HG03139 (cell line): Measurements from ENCODE around the gene COL4A6.

Source experiments
- ATAC-seq: cut with Tn5 transposase; IDR thresholded peaks from one replicate; pipeline ENCODE4 v1.9.1; 2021; ENCODE audit not compliant: unreplicated experiment

Gene COL4A6

DNA sequence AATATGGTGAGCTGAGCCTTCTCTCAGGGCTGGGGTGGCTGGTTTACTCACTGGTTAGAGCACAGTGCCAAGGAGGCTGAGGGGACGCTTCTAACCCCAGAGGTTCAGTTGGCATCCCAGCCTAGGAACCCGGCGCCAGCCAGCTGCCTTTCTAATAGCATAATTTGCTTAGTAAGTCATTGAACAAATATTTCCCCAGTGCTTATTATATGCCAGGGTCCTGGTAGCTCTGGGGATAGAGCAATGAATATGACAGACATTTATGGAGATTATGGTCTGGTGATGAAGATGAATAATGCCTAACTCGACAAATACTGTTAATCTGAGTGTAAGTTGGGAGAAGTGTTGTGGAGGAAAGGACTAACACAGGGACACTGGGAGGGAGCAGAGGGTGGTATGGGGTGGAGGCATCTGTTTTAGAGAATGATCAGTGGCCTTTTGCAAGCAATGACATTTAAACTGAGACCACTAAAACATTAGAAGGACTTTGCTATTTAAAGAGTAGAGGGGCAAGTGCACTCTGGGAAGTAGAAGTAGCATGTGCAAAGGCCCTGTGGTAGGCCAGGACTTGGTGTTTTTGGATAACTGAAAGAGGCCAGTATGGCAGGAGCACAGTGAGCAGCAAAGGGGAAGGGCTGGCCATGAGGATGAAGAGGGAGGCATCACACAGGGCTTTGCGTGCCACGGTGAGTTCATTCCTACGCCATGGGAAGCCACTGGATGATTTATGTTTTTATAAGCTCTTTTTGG, 274.7 kb downstream of the COL4A6 start:
- no peak for ATAC-seq

DNA sequence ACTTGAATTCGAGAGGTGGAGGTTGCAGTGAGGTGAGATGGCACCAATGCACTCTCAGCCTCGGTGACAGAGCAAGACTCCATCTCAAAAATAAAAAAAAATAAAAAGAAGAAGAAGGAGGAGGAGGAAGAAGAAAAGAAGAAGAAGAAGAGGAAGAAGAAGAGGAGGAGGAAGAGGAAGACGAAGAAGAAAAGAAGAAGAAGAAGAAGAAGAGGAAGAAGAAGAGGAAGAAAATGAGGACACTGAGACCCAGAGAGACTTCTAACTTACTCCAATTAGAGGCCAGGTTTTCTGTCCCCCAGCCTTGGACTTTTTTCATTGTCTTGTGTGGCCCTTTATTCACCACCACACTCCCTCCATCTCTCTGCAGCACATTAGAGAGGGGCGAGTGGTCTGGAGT, 276.0 kb downstream of the COL4A6 start:
- no peak for ATAC-seq

DNA sequence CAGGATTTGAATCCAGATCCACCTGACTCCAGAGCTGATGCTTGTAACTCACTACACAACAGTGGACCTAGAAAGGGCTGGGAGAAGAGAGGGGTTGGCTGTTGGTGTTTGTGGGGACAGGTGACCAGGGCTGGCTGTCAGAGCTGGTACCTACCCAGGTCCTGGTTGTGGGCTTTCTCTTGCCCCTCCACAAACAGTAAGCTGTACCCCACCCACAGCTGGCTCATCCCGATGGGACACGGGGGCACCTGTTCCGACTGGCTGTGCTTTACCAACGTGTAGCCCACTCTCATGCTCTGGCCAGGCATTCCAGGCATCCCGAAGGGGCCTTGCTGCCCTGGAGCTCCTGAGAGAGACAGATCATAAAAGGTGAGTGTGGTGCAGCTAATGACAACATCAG, 277.9 kb downstream of the COL4A6 start:
- no peak for ATAC-seq

DNA sequence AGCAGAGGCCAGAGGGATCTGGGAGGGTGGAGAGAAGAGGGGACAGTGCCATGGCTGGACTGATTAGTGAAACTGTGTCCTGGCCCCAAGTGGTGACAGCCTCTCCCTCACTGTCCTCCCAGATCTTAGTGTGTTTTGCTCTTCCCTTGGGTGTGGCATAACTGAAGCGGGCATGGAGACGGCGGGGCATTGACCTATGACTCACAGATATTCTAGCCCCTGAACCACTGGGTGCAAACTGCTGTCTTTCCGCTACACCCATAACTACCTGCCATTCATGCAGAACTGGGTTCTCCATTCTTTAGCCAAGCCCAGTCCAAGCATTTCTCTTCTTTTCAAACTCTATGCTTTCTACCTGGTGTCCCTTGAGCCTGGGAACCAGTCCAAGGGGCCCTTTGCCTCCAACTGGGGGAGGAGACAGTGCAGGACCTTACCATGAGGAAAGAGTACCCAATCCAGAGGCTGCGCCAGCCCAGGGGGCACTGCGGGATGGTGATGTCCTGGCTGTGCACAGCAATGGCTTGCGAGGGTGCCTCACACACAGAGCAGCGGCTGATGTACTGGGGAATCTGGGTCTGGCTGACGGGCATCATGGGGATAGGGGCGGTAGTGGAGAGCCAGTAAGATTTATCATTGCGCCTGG, 279.1 kb downstream of the COL4A6 start:
- ATAC-seq: no peak

DNA sequence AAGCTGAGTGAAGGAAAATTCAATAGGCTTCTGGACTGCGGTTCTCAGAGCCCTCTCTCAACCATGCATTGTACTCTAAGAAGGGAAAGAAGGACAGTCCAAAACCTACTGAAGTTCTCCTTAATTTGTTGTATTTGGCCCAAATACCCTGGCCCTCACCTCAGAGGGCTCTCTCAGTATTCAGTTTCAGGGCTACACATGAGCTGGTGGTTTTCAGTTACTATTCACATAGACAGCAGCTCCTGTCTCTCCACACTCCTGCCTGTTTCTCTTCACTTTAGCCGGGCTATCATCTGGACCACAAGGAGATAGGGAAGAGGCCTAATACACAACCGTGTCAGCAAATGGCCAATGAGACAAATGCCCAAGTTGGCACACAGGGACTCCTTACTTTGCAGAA, 280.6 kb downstream of the COL4A6 start:
- ATAC-seq: no peak

DNA sequence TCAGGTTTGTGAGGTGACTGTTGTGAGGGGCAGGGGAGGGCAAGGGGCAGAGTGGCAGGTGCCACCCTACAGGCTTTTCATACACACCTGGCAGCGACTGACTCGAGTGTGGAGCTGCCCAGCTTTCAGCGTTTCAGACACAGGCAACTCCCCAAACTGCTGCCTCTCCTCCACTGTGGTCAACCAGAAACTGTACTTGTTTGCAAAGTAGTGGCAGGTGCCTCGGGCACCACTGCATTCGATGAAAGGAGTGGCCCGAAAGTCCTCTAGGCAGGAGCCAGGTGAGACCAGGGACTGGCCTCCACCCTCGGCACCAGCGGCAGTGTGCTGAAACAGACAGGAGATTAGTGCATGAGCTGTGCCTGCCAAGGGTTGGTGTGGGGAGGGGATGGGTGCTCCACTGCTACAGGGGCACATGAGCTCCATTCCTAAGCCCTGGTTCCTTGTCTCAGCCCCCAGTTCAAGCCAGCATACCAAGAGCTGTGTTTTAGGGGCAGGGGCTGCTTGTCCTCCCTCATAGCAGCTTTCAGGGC, 281.2 kb downstream of the COL4A6 start:
- no peak for ATAC-seq

DNA sequence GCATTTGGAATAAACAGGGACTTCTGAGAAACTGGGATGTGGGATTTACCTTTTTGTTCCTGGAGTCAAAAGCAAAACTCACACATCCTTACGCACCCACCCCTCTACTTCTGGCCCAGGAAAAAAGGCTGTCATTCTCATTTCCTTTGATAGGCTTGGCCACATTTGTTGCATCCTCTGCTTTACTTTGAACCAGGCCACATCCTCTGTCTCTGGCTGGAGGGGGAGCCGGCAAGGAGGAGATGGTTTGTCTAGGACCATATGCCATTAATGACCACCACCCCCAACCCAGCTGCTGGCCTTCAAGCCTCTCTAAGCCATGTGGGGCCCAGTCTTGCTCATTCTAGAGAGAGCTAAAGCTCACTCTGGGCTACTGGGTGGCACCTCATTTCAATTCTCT, 282.1 kb downstream of the COL4A6 start:
- no peak for ATAC-seq

DNA sequence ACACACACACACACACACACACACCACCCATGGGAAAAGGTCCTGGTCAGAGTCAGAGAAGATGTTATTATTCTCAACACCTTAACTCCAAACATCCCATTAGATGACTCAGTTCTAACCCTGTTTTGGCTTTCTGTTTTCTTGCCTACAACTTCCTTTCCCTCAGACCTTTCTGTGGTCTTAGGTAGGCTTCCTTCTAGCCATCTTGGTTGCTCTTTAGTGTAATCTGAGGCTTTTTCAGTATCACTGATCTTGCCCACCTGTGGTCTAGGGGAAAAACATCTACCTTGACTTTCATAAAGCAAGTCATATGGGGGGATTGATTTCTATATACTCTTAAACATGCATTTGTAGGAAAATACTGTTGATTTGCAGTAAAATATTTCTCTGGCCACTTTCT, 289.7 kb downstream of the COL4A6 start:
- no peak for ATAC-seq

DNA sequence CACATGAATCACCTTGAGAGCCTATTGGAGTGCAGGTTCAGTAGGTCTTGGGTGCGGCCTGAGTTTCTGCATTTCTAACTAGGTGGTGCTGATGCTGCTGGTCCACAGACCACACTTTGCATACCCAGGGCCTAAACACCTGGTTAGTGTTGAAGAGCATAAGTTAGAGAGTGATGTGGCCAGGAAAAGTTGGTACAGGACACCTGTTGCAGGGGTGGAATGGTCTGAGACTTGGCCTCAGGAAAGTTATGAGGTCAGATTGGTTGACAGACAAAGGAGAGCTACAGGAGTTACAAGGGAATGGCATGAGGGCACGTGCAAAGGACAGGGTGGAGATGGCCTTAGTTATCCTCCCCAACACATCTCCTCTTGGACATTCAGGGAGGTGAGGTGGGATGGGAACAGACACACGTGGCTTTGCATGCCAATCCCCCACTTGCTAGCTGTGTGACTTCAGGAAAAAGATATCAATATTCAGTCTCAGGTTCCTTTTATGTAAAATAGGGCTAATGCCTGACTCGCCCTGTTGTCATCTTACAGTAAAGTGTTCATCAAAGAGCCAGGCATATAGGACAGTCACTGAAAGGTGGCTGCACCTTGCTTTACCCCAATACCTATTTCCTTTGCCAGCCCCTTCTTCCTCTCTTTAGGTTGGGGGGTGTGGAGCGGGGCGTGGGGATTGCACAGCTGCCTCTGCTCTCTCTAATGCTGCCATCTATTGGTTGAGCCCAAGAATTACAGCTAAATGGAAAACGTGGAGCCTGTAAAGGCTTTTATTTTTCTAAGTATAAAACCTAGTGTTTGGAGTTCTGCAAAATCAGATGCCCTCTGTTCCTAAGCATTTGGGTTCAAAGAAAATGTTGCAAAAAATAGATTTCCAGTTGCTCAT, 299.2 kb downstream of the COL4A6 start:
- ATAC-seq: no peak

DNA sequence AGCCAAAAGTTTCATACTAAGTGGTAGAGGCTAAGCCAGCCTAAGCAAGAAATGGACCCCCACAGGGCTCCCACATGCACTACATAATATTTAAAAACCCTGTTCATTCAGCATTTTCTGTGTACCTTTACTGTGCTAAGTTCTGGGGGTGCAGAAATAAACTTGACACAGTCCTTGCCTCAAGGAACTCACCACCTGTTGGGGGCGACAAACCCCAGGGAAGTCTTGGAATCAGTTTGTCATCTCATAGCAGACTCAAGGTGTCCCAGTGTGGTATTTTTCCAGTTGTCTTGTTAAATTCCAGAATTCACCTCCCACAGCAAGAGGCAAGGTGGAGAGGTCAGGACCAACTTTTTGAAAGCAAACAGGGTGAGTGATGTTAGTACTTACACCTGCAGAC, 303.5 kb downstream of the COL4A6 start:
- no peak for ATAC-seq

DNA sequence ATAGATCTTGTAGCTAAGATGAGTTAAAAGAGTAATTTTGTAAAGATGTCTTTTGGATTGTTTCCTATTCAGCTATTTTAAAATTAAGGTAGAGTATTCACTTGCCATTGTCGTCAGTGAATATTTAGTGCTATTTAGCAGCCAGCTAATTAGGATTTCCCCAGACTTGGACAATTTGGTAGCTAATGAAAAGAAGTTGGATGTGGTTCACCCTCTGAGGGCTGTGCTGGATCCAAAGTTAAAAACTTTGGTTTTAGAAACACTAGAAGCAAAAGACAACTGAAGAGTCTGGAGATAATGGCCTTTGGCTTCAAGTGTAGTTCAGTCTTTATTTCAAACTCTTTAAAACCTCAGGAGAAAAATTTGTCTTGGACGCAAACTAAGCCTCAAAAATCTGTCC, 305.3 kb downstream of the COL4A6 start:
- no peak for ATAC-seq

DNA sequence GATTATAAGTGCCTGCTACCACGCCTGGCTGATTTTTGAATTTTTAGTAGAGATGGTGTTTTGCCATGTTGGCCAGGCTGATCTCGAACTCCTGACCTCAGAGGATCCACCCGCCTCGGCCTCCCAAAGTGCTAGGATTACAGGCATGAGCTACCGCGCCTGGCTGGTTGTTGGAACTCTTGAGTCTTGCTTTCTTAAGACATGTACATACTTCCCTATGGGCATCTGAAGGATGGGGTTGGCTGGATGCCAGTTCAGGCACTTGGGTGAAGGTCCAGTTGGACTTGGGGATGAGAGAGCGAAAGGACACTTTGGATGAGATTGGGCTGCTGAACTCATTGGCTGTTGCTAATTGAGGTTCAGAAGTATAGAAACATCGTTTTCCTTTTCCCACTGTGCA, 306.2 kb downstream of the COL4A6 start:
- ATAC-seq: no peak

DNA sequence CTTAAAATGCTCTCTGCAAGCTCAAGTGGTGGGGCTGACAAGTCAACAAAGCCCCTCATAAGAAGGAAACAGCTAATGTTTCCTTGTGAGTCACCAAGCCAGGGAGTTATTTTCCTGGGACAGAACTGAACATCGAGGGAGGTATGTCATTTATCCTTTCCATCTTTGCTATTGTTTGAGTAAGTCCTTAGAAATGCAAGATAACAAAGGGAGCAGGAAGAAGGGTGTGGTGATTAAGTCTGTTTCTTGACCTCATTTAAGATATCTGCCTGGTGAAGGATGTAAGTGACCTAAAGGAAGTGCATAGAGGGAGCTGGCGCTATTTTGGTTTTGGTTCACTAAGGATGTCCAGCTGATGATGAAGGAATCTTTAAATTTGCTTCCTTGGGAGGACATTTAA, 306.8 kb downstream of the COL4A6 start:
- no peak for ATAC-seq

DNA sequence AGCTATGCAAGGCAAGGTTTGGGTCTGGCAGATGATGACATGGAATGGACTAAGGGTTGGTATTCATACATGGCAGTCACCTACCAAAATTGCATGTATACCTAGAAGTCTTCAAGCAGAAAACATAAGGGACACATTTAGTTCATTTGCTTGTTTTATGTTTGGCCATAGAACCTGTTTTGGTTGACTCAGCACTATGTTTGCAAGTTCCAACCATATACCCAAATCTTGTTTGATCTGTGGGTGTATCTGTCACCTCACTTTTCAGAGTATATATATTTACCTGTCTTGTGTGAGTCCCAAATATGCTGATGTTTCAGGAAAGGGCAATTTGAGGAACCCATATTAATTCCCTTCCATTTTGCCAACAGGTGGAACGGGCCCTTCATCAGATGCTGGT, 307.3 kb downstream of the COL4A6 start:
- ATAC-seq: no peak

DNA sequence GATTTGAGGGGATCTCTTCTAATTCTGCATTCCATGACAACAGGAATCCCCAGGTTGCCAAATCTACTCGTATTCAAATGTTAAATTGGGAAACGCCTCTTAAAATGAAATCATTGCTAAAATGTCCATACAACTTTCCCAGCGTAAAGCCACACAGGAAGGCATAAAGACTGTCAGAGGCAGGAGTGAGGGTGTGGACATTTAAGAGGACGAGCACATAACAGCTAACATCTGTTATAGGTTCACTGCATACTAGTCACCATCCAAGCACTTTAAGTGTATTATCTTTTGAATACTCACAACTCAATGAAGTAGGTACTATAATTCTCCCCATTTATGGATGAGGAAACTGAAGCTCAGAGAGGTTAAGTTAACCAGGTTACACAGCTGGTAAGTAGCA, 311.1 kb downstream of the COL4A6 start:
- ATAC-seq: no peak

DNA sequence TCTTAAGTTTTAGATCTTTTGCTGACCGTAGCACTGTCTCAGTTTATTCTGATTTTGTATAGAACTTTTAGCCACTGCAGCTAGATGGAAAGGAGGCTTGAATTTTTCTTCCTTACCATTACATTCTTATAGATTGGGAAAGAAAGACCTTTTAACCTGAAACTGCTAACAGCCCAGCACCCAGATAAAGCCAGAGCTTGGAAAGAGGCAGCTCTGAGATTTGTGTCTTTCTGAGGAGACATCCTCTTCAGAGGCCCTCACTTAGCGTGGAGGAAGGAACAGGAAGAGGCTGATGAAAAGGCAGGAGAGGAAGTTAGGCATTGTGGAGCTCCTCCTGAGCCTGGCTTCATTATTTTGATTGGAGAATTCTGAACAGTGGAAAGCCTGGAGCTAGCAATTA, 311.6 kb downstream of the COL4A6 start:
- no peak for ATAC-seq

DNA sequence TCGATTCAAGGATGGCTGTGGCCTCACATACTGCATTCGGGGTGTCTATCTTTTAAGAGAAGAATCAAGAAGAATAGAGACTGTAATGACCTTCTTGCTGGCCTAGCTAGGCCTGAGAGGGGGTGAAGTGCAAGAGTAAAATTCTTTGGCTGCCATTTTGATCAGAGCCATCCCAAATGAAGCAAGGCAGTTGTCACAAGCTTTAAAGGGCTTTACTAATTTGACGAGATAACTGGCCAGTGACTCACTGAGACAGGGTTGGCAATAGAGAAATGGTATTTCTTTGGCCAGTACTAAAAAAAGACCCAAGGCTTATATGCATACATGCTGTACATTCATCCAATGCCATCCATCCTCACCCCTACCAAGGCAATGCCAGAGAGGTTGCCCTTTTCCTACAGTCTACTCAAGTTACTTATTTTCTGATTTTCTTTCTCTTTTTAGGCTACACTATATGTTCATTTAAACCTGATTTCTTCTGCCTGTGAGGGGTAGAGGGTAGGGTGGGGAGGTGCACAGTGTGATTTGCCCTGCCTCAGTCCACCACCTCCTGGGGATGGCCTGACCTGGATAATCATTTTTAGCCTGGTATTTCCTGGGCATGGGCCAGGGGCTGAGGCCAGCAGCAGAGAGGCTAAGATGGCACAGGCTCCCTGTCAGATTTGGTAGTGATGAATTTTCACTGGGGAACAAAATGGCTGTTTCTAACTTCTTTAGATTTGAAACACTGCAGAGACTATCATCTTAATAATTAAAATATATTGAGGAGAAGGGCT, 314.4 kb downstream of the COL4A6 start:
- no peak for ATAC-seq

DNA sequence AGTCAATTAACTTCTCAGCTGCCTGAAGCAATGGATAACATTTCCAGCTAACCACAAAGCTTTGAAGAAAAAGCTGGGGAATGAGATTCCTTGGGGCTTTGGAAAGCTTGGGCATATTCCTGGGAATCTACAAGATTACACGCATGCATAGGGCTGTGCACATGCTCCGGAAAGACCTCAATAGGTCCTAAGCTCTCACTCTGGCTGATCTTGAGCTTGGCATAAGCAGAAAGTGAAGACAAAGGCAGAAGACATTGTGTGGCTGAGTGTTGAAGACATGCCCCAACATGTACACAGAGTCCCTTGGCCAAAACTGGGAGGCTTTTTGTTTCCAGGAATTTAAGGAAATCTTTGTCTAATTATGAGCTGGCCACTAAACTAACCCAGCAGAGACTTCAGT, 315.5 kb downstream of the COL4A6 start:
- no peak for ATAC-seq

DNA sequence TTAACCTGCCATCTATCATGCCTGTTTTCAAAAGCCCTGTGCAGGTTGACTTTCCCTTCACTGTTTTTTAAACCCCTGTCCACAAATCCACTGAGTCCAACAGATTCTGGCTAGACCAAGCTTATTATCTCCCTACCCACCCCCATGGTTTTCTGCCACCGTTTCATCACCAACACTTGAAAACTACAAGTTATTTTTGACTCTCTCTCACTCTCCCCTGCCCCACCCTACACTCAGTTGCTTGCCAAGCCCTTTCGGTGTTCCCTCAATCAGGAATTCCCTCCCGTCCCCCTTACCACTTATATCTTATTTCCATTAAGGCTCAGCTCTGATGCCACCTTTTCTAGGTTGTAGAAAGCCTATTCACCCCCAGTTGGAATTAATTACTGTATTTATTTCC, 316.9 kb downstream of the COL4A6 start:
- ATAC-seq: no peak

DNA sequence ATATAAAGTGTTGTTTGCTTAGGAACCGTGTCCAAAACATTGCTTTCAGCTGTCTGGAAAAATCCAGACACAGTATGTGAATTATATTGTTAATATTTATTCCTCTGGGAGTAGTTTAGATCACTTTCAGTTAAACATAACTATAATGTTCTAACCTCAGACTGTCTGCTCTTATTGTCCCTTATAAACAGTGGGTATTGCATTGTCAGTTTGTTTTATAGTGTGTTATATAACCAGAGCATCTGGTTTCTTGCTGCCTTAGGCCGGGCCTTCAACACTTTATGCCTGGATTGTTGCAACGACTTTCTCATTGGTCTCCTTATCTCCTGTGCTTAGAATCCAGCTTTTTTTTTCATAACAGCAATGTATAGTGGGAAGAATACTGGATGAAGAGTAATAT, 320.2 kb downstream of the COL4A6 start:
- no peak for ATAC-seq

DNA sequence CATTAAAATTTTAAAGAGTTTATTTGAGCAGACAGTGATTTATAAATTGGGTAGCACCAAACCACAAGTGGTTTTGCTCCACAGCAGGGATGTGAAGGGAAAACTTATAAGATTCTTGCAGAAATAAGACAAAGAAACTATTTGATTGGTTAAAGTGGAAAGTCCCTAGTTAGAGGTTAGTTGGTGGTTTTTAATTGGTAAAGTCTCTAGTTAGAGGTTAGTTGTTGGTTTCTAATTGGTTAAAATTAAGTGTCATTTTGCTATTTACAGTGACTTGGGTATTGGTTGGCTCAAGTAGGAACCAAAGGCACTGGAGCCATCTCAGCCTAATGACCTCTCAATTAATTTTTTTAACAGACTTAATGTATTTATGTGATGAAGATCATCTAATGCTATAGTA, 323.7 kb downstream of the COL4A6 start:
- ATAC-seq: no peak
